ENCODE measurements around the gene CFB.
A peak's percentile ranks its signal among the peaks of the same experiment; 100 is the strongest.
"Not testable (repeated sequence)": the region's sequence is repeated elsewhere in the genome, so short reads cannot be mapped to it uniquely, and the experiment has no call there.

Gene CFB

GRCh38 chr6:31945507-31946369 is at the start of gene CFB:
TSS of gene CFB (plus strand) at chr6:31946095. CDS start at chr6:31946222, 127 bp downstream.
- no peak for DNase-seq (ENCODE audit: low read depth in 2 of 2, low spot score in 1 of 2)

GRCh38 chr6:31896493-31896855 is 49.4 kb upstream of the CFB start:
- DNase-seq (ENCODE audit: low read depth in 2 of 2, low spot score in 1 of 2) = no peak

DNA sequence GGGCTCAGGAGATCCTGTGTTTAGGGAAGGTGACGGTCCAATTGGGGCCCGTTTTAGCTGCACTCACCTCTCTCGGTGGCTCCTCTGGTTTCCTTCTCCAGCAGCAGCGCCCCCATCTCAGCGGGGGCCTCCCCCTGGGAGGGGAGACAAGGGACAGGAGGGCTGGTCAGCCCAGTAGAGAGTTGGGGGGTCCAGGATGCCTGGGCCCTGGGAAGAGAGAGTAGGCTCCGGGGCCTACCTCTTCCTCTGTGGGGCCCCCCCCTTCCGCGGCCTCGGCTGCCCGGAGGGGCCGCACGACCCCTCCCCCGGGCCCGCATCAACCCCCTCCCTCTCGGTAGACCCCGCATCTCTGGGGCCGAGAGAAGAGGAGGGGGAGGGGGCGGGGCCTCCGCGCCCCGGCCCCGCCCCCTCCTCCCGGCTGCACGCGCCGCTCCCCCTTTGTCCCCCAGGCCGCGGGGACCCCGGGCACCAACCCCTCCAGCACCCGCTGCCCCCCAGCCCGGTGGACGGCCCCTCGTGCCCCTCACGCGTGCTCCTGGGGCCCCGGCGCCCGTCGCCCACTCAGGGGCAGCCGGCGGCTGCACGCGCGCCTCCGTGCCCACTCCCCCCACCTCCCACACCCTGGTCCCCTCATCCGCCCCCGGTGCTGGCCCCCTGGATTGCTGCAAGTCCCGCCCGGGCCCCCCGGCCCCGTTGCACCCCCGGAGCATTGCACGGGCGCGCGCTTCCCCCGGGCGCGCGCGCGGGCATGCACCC is 48.9 kb upstream of the CFB start:
- no peak for DNase-seq (ENCODE audit: low read depth in 2 of 2, low spot score in 1 of 2)

DNA sequence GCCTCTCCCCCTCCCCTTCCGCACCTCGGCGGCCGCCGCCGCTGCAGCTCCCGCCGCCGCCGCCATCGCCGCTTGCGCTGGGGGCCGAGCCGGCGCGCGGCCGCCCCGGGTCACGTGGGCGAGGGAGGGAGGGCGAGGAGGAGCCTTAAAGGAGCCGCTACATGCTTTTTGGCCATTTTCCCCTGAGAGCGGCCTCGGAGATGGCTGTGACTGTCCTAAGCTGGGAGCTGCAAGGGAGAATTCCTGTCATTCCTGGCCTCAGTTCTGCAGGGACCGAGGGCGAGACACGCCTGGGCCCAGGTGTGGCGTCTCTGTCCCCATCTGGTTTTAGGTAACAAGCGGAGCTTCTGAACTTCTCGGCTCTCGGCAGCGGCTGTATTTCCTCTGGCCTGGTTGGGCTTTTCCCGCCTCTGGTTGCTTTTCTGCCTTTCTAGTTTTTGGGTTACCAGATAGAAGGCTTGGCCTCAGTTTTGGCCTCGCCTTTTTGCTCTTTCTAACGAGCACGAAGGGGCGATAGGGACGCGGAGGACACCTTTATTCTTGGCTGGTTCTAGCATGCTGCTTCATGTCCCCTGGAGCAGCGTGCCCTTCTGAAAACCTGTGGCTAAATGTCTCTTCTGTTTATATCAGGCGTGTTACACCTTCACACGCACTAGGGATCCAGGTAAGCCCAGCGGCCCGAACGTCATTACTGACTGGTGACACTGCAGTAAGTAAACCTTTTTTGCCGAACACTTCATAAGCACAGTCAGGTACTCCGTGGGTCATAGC is 48.1 kb upstream of the CFB start, which contains the start of gene EHMT2:
EHMT2 (minus strand) TSS at position 87 of the 771 bp plus-strand sequence; CDS start at position 66, 21 bp downstream.
- DNase-seq (ENCODE audit: low read depth in 2 of 2, low spot score in 1 of 2) = peak; percentile 54 to 65

DNA sequence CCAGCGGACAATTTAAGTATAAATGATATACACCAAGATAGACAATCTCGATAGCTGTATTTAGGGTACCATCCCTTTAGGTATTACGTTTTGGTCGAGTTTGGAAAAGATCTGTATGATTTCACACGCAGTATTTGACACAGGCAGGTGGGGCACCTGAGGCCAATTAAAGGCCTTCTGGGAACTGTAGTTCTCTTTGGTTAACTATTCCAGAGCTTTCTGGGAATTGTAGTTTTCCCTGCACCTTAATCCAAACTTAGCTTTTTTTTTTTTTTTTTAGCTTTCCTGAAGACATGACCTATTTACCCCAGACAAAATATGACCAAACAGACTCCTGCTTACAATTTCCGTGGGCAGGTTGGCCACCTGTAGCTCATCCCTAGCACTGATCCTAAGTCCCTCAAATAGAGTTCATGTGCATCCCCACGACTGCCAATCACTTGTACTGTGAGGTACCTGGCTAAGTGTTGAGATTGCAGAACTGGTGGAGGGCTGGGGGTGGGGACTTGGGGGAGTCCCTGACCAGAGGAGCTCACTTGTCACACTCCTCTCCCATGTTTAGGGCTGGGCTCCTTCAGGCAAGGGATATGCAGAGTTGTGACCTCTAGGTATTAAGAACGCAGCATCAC is 47.4 kb upstream of the CFB start:
- DNase-seq (ENCODE audit: low read depth in 2 of 2, low spot score in 1 of 2) = no peak

- DNase-seq (ENCODE audit: low read depth in 2 of 2, low spot score in 1 of 2) = no peak
Measured at GRCh38 chr6:31899215-31899614, 46.7 kb upstream of the CFB start.

- no peak for DNase-seq (ENCODE audit: low read depth in 2 of 2, low spot score in 1 of 2)
Measured at GRCh38 chr6:31899882-31900722, 45.8 kb upstream of the CFB start.

DNA sequence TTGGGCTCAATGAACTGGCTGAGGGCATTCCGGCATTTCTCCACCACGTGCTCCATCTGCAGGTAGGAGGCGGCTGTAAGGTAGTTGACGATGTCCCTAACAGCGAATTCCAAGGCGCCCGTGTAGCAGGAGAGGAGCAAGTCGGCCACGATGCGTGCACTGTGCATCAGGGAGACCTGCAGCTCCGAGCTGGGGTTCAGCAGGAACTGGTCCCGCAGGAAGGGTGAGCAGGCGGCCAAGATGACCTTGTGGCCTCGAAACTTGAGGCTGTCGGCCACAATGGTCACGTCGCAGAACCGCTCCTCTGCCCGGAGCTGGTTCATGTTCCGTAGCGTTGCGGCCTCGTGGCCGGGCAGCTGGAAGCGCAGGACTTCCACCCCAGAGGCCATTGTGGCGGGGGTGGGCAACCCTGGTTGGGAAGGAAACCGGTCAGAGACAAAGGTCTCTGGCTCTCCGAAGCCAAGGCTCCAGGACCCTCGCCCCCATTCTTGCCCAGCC is 44.9 kb upstream of the CFB start:
- no peak for DNase-seq (ENCODE audit: low read depth in 2 of 2, low spot score in 1 of 2)

GRCh38 chr6:31901415-31901952 is 44.4 kb upstream of the CFB start:
- peak; percentile 28 to 37 for DNase-seq (ENCODE audit: low read depth in 2 of 2, low spot score in 1 of 2)

DNA sequence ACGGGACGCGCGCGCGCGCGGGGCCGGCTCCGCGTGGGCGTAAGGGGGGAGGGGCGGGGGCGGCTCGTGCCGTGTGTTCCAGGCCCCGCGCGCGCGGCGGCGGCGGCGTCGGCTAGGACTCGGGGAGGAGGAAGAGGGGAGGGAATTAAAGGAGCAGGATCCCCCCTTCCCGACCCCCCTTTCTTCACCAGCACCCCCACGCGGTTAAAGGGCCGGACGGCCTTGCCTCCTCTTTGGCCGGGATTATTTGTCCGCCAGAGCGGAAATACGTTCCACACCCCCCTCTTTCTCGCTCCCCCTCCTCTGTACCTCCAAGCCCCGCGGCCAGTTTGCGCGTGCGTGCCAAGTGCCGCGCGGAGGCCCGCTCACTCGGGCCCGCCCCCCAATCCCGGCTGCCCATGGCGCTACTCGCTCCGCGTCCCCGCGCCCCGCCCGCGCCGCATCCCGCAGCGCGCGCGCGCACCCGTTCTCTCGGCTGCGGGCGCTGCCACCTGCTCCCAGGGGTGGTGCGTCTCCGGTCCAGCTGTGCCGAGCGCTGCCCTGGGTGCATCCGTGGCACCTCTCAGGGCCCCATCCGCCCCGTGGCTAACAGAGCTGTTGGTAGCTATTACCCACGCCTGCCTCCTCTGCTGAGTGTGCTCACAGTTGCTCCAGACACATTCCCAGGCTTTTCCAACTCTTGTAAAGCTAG is 43.8 kb upstream of the CFB start, which contains the start of gene ZBTB12:
ZBTB12 (minus strand) TSS at position 134 of the 691 bp plus-strand sequence. CDS start 781 bp downstream, outside the sequence.
- peak; percentile 53 to 71 for DNase-seq (ENCODE audit: low read depth in 2 of 2, low spot score in 1 of 2)

GRCh38 chr6:31903957-31904356 is 41.9 kb upstream of the CFB start:
- no peak for DNase-seq (ENCODE audit: low read depth in 2 of 2, low spot score in 1 of 2)

DNA sequence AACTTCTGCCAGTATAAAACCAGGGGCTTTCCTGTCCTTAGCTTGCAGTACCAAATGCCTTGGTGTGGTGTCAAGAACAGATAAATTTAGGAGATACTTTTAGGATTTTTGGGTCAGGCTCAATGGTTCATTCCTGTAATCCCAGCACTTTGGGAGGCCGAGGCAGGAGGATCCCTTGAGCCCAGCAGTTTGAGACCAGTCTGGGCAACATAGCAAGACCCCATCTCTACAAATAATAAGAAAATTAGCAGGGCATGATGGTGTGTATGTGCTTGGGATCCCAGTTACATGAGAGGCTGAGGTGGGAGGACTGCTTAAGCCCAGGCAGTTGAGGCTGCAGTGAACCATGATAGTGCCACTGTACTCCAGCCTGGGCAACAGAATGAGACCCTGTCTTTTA is 40.9 kb upstream of the CFB start:
- DNase-seq (ENCODE audit: low read depth in 2 of 2, low spot score in 1 of 2) = no peak

GRCh38 chr6:31906122-31906521 is 39.8 kb upstream of the CFB start:
- no peak for DNase-seq (ENCODE audit: low read depth in 2 of 2, low spot score in 1 of 2)

DNA sequence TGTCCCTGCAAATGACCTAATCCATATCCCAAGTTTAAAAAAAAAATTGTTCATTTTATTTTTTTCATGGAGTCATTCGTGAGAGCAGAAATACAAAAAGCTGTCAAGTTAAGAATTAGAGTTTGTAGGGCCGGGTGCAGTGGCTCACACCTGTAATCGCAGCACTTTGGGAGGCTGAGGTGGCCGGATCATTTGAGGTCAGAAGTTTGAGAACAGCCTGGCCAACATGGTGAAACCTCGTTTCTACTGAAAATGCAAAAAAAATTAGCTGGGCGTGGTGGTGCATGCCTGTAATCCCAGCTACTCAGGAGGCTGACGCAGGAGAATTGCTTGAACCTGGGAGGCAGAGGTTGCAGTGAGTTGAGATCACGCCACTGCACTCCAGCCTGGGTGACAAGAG is 39.2 kb upstream of the CFB start:
- DNase-seq (ENCODE audit: low read depth in 2 of 2, low spot score in 1 of 2) = not testable (repeated sequence)

DNA sequence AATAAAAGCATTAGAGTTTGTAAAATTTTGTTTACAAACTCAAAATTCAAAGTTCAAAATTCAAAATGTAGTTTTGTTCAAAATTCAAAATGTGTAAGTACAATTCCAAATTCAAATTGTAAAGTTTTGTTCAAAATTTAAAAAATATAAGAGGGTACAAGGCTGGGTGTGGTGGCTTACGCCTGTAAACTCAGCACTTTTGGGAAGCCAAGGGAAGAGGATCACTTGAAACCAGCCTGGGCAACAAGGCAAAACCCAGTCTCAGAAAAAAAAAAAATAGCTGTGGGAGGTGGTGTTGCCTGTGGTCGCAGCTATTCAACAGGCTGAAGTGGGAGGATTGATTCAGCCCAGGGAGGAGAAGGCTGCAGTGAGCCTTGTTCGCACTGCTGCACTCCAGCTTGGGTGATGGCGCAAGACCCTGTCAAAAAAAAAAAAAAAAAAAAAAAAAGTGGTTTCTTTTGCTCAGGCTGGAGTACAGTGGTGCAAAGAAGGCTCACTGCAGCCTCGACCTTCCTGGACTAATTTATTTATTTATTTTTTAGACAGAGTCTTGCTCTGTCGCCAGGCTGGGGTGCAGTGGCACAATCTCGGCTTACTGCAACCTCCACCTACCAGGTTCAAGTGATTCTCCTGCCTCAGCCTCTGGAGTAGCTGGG is 38.6 kb upstream of the CFB start:
- no peak for DNase-seq (ENCODE audit: low read depth in 2 of 2, low spot score in 1 of 2)

GRCh38 chr6:31908255-31908654 is 37.6 kb upstream of the CFB start:
- not testable (repeated sequence) for DNase-seq (ENCODE audit: low read depth in 2 of 2, low spot score in 1 of 2)

GRCh38 chr6:31908791-31909190 is 37.1 kb upstream of the CFB start:
- DNase-seq (ENCODE audit: low read depth in 2 of 2, low spot score in 1 of 2) = no peak

DNA sequence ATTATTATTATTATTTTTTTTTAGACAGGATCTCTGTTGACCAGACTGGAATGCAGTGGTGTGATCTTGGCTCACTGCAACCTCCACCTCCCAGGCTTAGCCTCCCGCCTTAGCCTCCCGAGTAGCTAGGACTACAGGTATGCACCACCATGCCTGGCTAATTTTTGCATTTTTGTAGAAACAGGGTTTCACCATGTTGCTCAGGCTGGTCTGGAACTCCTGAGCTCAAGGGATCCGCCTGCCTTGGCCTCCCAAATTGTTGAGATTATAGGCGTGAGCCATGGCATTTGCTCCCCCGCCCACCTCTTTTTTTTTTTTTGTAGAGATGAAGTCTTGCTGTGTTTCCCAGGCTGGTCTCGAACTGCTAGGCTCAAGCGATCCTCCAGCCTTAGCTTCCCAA is 36.6 kb upstream of the CFB start:
- not testable (repeated sequence) for DNase-seq (ENCODE audit: low read depth in 2 of 2, low spot score in 1 of 2)

All from stimulated activated CD8-positive, alpha-beta memory T cell treated with anti-CD3 and anti-CD28 coated beads, Interleukin-4, amount 100 ng/mL, for 1 hour (primary cell).